Naive thymus-derived CD8-positive, alpha-beta T cell (primary cell): ENCODE measurements around the gene AUTS2. TPM values are rescaled to one million over a fixed set of nuclear protein-coding genes. Genes with fewer than 3 reads are reported as not detected.

Source experiments
- ATAC-seq, 2 donors: fragments of 150-1000 bp; cut with Tn5 transposase in 1 of 2; sonication (Bioruptor Pico), chemical (Tn5 transposase) in 1 of 2; 1 replicate in 1 of 2; 2 replicates in 1 of 2; pipeline ENCODE4 v1.10.0; 2021; ENCODE audit warnings: mild to moderate bottlenecking in 2 of 2, moderate library complexity in 2 of 2
- POLR2A ChIA-PET: fragments of 350-600 bp; sonication (Branson Sonifier 250); formaldehyde crosslinking; loops from one replicate; lab custom pipeline; 2021; ENCODE audit warnings: antibody characterized with exemption; lab: Charles Lee
- DNase-seq, 10 donors: peaks; one replicate each; pipeline versions ENCODE4 v3.0.0 to v3.0.0-alpha.2; 2020 to 2022
- H3K27ac Mint-ChIP-seq, 10 donors: one replicate each; pipeline ENCODE4 v1.8.0; 2020 to 2022; ENCODE audit warnings: mild to moderate bottlenecking in 10 of 10, mixed read lengths in 10 of 10, moderate library complexity in 4 of 10, inconsistent platforms in 1 of 10
- H3K27me3 Mint-ChIP-seq, 5 donors: one replicate each; pipeline ENCODE4 v1.8.0; 2021 to 2022; ENCODE audit warnings: mixed read lengths in 5 of 5
- H3K36me3 Mint-ChIP-seq, 3 donors: one replicate each; pipeline ENCODE4 v1.8.0; 2020 to 2022; ENCODE audit warnings: mixed read lengths in 3 of 3, mild to moderate bottlenecking in 2 of 3, inconsistent platforms in 1 of 3
- H3K4me1 Mint-ChIP-seq, 4 donors: one replicate each; pipeline ENCODE4 v1.8.0; 2021 to 2022; ENCODE audit warnings: mixed read lengths in 4 of 4
- H3K4me3 Mint-ChIP-seq, 10 donors: one replicate each; pipeline ENCODE4 v1.8.0; 2020 to 2022; ENCODE audit warnings: mild to moderate bottlenecking in 10 of 10, mixed read lengths in 10 of 10, moderate library complexity in 6 of 10, inconsistent platforms in 1 of 10
- H3K9me3 Mint-ChIP-seq, 9 donors: one replicate each; pipeline ENCODE4 v1.8.0; 2020 to 2022; ENCODE audit warnings: mixed read lengths in 9 of 9, mild to moderate bottlenecking in 3 of 9, inconsistent platforms in 1 of 9, moderate library complexity in 1 of 9
- polyA plus RNA-seq, 3 donors: library from polyadenylated mRNA; unstranded; fragments of 300-500 nt; fragmentation: Illumina TruSeq; gene quantifications; one replicate each; pipeline ENCODE4 v1.2.3, GENCODE V29; 2021
- total RNA-seq, 8 experiments: library from RNA in 2 of 8; stranded (reverse) in 2 of 8; gene quantifications; one replicate each; pipeline ENCODE4 v1.2.3 and lab custom pipeline; 2021 to 2026

Gene AUTS2
- total and polyA plus RNA-seq, 5 experiments from 2014 or later, result 0.36 to 4.6 (median 3.0) TPM

GRCh38 chr7:69811476-69812308 lies 213.4 kb downstream of the AUTS2 start:
- POLR2A ChIA-PET, result no interaction called here
- DNase-seq (no peak), ATAC-seq (no peak)
- H3K9me3 Mint-ChIP-seq, result no peaks in the 10 kb centered on the region
- H3K4me3 Mint-ChIP-seq, result no peak overlapping the region
- no peaks in the 10 kb centered on the region for H3K4me1 Mint-ChIP-seq
- H3K27ac Mint-ChIP-seq, result no peak overlapping the region
- no peaks in the 10 kb centered on the region for H3K36me3 Mint-ChIP-seq
- peaks cover 0 to 8% (median 0%) of the 10 kb centered on the region in 5 donors for H3K27me3 Mint-ChIP-seq

GRCh38 chr7:69812756-69813155 lies 214.5 kb downstream of the AUTS2 start:
- POLR2A ChIA-PET, result no interaction called here

GRCh38 chr7:69813637-69814240 lies 215.5 kb downstream of the AUTS2 start:
- peaks cover 0 to 1% (median 0%) of the 10 kb centered on the region in 4 donors for H3K4me1 Mint-ChIP-seq

More at GRCh38 chr7:69812756-69813155, 214.5 kb downstream of the AUTS2 start:
- DNase-seq, result no peak
- Mint-ChIP-seq H3K9me3 (no peaks in the 10 kb centered on the region), H3K4me1 (peaks cover 0 to 1% (median 0%) of the 10 kb centered on the region in 4 donors), H3K36me3 (no peaks in the 10 kb centered on the region), H3K27me3 (peaks cover 0 to 8% (median 0%) of the 10 kb centered on the region in 5 donors), H3K27ac (no peak overlapping the region), H3K4me3 (no peak overlapping the region)
- ATAC-seq, result no peak

GRCh38 chr7:69814421-69814962 lies 216.2 kb downstream of the AUTS2 start:
- Mint-ChIP-seq H3K27ac (no peak overlapping the region), H3K4me3 (no peak overlapping the region), H3K9me3 (no peaks in the 10 kb centered on the region), H3K36me3 (no peaks in the 10 kb centered on the region), H3K27me3 (peaks cover 0 to 9% (median 0%) of the 10 kb centered on the region in 5 donors), H3K4me1 (peaks cover 0 to 1% (median 0%) of the 10 kb centered on the region in 4 donors)
- DNase-seq (no peak), ATAC-seq (no peak)
- POLR2A ChIA-PET, result no interaction called here

More at GRCh38 chr7:69813637-69814240, 215.5 kb downstream of the AUTS2 start:
- H3K27me3 Mint-ChIP-seq, result peaks cover 0 to 8% (median 0%) of the 10 kb centered on the region in 5 donors
- H3K36me3 Mint-ChIP-seq, result no peaks in the 10 kb centered on the region
- no peak overlapping the region for H3K27ac Mint-ChIP-seq
- no peak for DNase-seq
- no peak for ATAC-seq
- POLR2A ChIA-PET, result no interaction called here
- no peaks in the 10 kb centered on the region for H3K9me3 Mint-ChIP-seq
- no peak overlapping the region for H3K4me3 Mint-ChIP-seq

- Mint-ChIP-seq H3K27ac (no peak overlapping the region), H3K27me3 (peaks cover 0 to 15% (median 3%) of the 10 kb centered on the region in 5 donors), H3K36me3 (no peaks in the 10 kb centered on the region), H3K9me3 (peaks cover 0 to 2% (median 0%) of the 10 kb centered on the region in 9 donors), H3K4me3 (no peak overlapping the region), H3K4me1 (peaks cover 0 to 1% (median 0%) of the 10 kb centered on the region in 4 donors)
- DNase-seq (no peak), ATAC-seq (no peak)
- POLR2A ChIA-PET, result no interaction called here
These were observed 218.2 kb downstream of the AUTS2 start for GRCh38 chr7:69816501-69816900.

- Mint-ChIP-seq H3K36me3 (no peaks in the 10 kb centered on the region), H3K4me3 (no peak overlapping the region), H3K27ac (no peak overlapping the region), H3K9me3 (peaks cover 0 to 2% (median 0%) of the 10 kb centered on the region in 9 donors), H3K27me3 (peaks cover 0 to 10% (median 3%) of the 10 kb centered on the region in 5 donors), H3K4me1 (peaks cover 0 to 1% (median 0%) of the 10 kb centered on the region in 4 donors)
- POLR2A ChIA-PET, result no interaction called here
- DNase-seq, result no peak
- no peak for ATAC-seq
These were observed 218.8 kb downstream of the AUTS2 start for GRCh38 chr7:69817121-69817520.

- H3K9me3 Mint-ChIP-seq, result peaks cover 0 to 2% (median 0%) of the 10 kb centered on the region in 9 donors
These were observed 219.8 kb downstream of the AUTS2 start for GRCh38 chr7:69817841-69818635.

GRCh38 chr7:69818636-69819332 lies 220.5 kb downstream of the AUTS2 start:
- Mint-ChIP-seq H3K4me1 (peaks cover 0 to 15% (median under 1%) of the 10 kb centered on the region in 4 donors), H3K36me3 (no peaks in the 10 kb centered on the region), H3K27ac (no peak overlapping the region), H3K4me3 (no peak overlapping the region), H3K9me3 (peaks cover 0 to 2% (median 0%) of the 10 kb centered on the region in 9 donors), H3K27me3 (peaks cover 0 to 10% (median 3%) of the 10 kb centered on the region in 5 donors)
- DNase-seq (no peak), ATAC-seq (no peak)
- POLR2A ChIA-PET, result no interaction called here

More at GRCh38 chr7:69817841-69818635, 219.8 kb downstream of the AUTS2 start:
- peaks cover 0 to 7% (median under 1%) of the 10 kb centered on the region in 4 donors for H3K4me1 Mint-ChIP-seq
- no peak overlapping the region for H3K27ac Mint-ChIP-seq
- peaks cover 0 to 10% (median 3%) of the 10 kb centered on the region in 5 donors for H3K27me3 Mint-ChIP-seq
- no peak overlapping the region for H3K4me3 Mint-ChIP-seq
- H3K36me3 Mint-ChIP-seq, result no peaks in the 10 kb centered on the region
- DNase-seq (no peak), ATAC-seq (no peak)
- POLR2A ChIA-PET, result no interaction called here

GRCh38 chr7:69819333-69819705 lies 221.0 kb downstream of the AUTS2 start:
- Mint-ChIP-seq H3K36me3 (no peaks in the 10 kb centered on the region), H3K27ac (no peak overlapping the region), H3K9me3 (peaks cover 0 to 2% (median 0%) of the 10 kb centered on the region in 9 donors), H3K4me3 (no peak overlapping the region), H3K4me1 (peaks cover 0 to 17% (median under 1%) of the 10 kb centered on the region in 4 donors), H3K27me3 (peaks cover 0 to 10% (median 3%) of the 10 kb centered on the region in 5 donors)
- POLR2A ChIA-PET, result no interaction called here
- ATAC-seq (no peak), DNase-seq (no peak)

GRCh38 chr7:69820479-69821192 lies 222.4 kb downstream of the AUTS2 start:
- H3K4me3 Mint-ChIP-seq, result no peak overlapping the region

GRCh38 chr7:69822386-69822785 lies 224.1 kb downstream of the AUTS2 start:
- Mint-ChIP-seq H3K36me3 (no peaks in the 10 kb centered on the region), H3K27ac (no peak overlapping the region), H3K4me3 (no peak overlapping the region), H3K9me3 (peaks cover 0 to 2% (median 0%) of the 10 kb centered on the region in 9 donors), H3K4me1 (peaks cover 2 to 46% (median 7%) of the 10 kb centered on the region in 4 donors), H3K27me3 (peaks cover 0 to 10% (median 3%) of the 10 kb centered on the region in 5 donors)
- no peak for DNase-seq
- POLR2A ChIA-PET, result no interaction called here
- ATAC-seq, result no peak

More at GRCh38 chr7:69820479-69821192, 222.4 kb downstream of the AUTS2 start:
- DNase-seq (no peak), ATAC-seq (no peak)
- Mint-ChIP-seq H3K27ac (no peak overlapping the region), H3K4me1 (peaks cover 3 to 29% (median 7%) of the 10 kb centered on the region in 4 donors), H3K36me3 (no peaks in the 10 kb centered on the region), H3K27me3 (peaks cover 0 to 10% (median 3%) of the 10 kb centered on the region in 5 donors), H3K9me3 (peaks cover 0 to 2% (median 0%) of the 10 kb centered on the region in 9 donors)
- POLR2A ChIA-PET, result no interaction called here
